GM21447 (cell line): ENCODE results near the gene DMD.

Source experiments
- ATAC-seq: cut with Tn5 transposase; IDR thresholded peaks from one replicate; pipeline ENCODE4 v1.9.1; 2021; ENCODE audit not compliant: unreplicated experiment

DMD gene

DNA sequence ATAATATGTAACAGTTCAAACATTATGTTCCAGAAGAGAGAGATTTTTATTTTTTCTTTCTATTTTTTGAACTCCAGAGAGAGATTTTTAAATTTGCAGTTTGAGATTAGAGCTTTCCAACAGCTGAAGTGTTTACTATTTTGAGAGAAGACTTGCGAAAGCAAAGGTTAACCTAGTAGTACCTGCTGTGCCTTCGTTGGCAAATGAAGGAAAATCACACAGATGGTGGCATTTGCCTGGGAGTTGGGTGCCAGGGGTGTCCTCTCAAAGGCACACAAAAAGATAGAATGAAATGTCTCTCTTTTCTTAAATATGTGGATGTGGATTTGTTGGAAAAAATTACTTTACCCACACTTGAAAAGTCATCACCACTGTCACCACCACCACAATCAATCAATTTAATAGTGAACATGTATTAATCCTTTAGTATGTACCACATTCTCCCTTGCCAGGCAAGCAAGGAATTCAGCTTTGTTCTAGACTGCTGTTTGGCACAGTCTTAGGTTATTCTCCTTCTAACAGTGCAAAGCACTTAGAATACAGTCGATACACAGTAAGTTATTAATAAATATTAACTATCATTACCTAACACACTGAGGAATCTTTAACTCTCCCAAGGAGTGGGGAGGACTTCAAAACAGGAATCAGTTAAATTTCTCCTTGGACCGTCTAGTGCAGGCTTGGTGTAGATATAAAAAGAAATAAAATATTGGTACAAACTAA lies 1301.3 kb downstream of the DMD start:
- no peak for ATAC-seq

DNA sequence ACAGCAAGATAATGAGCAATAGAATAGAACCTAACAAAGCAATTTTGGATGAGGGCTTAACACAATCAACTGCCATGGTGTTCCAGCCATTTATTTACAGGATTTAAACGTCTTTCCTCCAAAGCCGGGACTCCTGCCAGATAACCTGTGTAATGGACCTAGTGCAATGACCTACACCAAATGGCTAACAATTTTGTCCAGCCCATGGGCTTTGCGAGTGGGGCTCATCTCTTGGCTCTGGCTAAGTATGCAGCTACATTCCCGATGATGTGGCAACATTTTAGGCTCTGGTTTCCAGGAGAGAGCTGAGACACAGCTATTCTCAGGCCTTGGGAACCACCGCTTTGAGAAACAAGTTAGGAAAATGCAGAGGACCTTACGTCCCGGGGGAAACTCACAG lies 1317.2 kb downstream of the DMD start:
- no peak for ATAC-seq

DNA sequence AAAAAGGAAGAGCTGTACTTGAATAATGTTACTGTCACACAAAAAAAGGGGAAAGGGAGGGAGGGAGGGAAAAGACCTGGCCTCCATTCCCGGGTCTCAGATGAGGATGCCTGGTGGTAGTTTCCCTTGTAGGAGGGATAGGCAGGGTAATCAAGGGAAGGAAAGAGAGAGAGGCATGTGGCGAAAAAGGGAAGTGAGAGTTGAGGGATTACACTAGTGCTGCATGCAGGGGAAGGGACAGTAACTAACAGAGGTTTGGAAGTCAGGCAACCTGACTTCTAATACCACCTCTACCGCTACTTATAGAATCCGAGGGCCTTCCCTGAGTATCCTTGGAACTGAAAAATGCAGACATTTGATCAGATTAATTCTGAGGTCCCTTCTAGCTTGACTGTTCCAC lies 1317.8 kb downstream of the DMD start:
- ATAC-seq = no peak

DNA sequence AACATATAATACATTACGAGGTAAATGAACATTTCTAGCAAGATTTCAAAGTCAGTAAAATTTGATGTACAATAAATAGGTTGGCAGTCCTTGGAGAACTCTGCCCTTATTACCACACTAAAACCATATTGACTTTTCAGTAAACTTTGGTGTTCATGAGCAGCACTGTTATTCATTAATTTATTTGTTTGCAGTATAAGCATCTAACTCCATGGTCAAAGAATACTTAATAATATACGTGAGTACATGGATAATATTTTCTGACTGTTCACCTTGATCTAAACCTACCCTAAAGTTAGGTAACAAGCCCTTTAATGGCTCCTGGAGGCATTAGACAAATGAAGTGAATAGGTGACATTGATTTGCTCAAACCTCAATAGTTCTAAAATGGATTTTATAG lies 1322.3 kb downstream of the DMD start:
- ATAC-seq = no peak

DNA sequence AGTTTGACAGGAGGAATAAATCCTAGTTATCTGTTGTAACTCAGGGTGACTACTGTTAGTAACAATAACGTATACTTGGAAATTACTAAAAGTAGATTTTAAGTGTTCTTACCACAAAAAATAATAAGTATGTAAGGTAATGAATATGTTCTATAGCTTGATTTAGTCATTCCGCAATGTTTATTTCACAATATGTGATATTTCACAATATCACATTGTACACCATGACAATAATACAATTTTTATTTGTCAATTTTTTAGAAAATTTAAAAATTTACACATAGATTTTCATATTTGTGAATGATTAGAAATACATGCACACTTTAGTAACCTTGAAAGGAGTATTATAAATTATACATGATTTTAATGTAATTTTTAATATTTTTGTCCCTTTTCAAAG lies 1326.8 kb downstream of the DMD start:
- ATAC-seq = no peak

DNA sequence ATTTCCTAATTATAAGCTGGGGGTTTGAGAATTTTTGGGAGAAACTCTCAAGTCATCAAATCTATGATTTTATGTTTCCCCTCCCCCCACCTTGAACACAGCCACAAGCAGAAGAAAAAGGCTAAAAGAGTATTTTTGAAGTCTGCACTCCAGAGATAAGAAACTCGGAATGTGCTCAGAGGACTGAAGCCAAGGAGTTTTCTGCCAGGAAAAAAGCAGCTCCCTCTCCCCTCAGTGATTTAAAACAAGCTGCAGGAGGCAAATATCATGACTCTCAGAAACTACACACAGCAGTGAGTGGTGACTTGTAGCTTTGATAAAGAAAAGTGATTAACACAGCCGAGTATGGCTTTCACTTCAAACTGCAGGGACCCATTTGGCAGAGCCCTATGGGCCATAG lies 1339.3 kb downstream of the DMD start:
- no peak for ATAC-seq

DNA sequence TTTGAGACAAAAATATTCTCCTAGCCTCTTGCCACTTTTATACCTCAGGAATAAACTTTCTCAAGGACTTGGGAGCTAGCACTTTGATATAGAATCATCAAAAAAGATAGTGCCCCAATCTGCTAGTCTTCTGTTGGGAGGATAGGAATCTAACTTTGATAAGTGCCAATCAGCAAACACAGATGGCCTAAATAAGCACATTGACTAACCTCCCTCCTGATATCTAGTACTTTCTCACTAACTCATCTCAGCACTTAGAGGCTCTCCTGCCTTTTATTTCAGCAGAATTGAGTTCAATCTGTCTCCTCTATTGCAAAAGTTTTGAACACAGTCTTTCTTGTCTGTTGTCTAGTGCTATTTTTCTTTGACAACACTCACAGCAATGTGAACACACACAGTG lies 1341.1 kb downstream of the DMD start:
- no peak for ATAC-seq

DNA sequence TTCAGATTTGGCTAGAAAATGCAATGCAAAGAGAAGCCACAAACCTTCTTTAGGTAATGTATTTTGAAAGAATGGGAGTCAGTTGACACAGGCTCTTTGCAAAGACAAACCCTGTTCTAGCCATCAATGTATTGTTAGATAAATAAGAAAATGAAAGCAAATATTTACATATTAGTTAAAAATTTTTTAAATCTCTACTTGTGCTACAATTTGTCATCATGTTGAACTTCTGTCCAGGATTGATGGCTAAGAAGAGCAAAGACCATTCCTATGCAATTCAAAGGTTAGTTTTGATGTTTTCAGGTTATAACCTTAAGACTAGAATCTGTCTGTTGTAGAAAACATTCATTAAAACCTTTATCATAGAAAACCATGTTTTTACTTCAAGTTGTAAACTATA lies 1350.7 kb downstream of the DMD start:
- ATAC-seq = no peak

DNA sequence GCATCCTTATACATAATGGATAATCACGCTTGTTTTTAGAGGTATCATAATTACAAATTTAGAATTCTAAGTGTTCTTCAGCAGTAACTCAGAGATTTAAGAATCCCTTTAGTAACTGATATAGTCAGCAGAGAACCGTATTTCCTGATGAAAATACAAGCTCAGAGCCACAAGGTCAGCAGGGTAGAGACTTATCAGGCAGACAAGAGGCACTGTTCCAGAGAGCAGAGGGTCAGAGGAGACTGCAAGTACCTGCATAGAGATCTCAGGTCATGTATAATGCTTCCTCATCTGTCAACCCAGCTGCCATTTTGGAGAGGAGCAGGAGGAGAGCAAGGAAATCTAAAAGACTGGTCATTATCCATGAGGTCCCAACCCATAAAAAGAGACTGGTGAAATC lies 1352.4 kb downstream of the DMD start:
- ATAC-seq = no peak

DNA sequence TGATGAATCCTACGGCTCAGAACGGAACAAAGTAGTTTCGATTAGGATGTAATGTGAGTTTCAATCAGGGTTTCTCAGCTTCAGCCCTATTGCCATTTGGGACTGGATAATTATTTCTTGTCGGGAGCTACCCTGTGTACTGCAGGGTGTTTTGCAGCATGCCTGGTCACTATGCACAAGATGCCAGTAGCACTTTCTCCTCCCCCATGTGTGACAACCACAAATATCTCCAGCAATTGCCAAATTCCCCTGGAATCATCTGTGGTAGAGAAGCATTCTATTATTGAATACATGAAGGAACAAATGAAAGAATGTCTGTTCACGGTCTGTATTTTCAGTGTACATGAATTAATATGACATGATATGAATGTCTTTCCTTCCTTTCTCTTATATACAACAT lies 1356.6 kb downstream of the DMD start:
- ATAC-seq = no peak

DNA sequence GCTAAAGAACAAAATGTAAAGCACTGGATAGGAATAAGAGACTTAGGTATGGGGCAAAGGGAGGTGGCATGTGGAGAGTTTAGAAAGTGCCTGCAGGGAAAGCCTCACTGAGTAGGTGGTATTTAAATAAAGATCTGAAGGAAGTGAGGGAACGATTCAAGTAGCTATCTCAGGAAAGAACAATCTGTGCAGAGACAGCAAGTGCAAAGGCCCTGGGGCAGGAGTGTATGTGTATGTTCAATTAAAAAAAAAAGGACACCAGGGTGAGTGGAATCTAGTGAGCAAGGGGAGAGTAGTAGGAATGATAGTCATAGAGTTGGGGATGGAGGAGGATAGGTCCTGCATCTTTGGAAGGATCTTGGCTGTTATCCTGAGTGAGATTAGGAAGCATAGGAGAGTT lies 1359.6 kb downstream of the DMD start:
- no peak for ATAC-seq

DNA sequence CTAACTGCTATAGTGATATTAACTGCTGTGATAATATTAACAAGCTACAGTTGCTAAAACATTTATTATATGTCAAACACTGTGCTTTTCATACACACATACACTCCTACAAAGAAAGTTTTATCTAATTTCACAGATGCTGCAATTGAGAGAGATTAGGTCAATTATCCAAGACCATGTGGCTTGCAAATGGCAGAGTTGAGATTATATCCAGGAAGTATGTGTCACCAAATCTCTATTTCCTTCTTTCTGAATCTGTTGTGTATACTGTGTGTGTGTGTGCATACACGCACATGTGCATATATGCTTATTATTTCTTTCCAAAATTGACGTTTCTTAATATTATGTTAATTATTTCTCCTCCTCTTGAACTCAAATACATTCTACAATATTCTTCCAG lies 1363.6 kb downstream of the DMD start:
- no peak for ATAC-seq

DNA sequence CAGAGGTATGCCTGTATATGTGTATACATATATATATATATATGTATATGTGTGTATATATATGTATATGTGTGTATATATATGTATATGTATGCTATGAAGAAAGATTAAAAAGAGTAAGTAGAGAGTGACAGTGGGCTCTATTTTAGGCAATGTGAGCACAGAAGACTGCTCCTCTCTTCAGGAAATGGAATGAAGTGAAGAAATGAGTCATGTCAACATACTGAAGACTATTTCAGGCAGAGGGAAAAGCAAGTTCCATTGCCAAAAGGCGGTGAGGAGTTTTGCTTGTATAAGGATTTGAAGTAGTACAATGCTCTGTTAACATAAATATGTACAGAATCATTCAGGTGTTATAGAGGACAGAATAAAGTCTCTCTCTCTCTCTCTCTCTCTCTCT lies 1366.3 kb downstream of the DMD start:
- ATAC-seq = no peak

DNA sequence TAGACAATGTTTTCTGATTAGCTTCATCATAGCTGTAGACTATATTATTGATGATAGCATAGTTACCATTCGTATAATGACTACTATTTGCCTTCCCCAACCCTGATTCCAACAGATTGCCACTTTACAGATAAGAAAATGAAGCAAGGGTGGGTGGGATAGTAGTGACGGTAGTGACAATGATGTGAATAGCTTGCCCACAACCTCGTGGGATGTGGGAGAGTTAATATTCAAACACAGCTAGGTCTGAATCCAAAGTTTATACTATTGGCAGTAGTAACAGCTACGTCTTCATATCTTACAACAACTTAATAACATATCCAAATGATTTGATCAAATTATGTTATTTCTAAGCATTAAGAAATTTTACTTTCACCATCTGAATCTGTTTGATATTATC lies 1372.7 kb downstream of the DMD start:
- ATAC-seq = no peak

DNA sequence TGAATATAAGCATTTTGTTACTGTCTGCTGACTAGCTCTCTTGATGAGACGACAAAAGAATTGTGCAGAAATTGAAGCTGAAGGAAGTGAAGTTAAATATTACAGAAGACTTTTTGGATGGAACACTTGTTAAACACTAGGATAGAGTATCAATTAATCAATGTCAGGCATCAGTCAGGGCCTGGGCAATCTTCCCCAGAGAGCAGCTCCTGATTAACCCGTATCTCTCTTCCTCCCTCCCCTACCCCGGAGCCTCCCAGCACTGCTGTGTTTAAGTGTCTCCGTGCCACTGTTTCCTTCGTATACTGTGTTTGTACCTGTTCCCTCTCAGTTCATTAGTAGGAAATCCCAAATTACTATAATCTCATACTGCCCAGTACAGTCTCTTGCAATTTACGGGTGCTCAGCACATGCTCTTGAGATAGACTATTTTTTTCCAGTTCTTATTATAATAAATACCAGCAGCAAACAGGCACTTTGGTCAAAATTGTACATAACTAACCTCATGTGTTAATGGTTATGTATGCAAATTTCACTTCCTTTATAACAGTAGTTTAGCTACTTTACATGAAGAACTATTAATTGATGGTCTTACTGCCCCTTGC lies 1373.8 kb downstream of the DMD start:
- no peak for ATAC-seq

DNA sequence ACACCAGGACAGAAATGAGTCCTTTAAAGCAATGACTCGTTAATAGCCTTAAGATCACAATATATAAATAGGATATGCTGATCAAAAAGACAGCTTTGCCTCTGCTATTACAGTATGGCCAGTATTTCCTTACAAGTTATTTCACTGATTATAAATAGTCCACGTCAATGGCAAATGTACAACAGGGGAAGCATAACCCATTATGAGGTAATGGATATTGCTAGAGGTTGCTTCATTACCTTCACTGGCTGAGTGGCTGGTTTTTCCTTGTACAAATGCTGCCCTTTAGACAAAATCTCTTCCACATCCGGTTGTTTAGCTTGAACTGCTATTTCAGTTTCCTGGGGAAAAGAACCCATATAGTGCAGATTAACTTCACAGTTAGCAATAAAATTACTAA lies 1374.9 kb downstream of the DMD start:
- no peak for ATAC-seq

DNA sequence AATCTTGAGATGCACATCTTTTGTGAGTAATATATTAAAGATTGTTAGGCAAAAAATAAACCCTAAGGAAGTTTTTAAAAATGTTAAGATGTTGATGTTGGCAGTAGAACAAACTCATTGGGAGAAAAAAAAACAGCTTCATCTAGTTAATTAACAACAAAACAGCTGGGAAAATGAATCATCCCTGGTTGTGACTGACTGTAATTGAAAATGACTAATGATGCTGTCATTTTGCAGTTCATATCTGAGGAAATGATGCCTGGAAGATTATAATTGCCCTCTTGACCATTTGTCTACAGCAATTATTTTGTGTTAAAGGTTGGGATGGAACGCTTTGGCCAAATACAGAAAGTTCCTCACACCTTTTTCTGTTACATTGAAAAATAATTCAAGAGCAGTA lies 1379.1 kb downstream of the DMD start:
- no peak for ATAC-seq

DNA sequence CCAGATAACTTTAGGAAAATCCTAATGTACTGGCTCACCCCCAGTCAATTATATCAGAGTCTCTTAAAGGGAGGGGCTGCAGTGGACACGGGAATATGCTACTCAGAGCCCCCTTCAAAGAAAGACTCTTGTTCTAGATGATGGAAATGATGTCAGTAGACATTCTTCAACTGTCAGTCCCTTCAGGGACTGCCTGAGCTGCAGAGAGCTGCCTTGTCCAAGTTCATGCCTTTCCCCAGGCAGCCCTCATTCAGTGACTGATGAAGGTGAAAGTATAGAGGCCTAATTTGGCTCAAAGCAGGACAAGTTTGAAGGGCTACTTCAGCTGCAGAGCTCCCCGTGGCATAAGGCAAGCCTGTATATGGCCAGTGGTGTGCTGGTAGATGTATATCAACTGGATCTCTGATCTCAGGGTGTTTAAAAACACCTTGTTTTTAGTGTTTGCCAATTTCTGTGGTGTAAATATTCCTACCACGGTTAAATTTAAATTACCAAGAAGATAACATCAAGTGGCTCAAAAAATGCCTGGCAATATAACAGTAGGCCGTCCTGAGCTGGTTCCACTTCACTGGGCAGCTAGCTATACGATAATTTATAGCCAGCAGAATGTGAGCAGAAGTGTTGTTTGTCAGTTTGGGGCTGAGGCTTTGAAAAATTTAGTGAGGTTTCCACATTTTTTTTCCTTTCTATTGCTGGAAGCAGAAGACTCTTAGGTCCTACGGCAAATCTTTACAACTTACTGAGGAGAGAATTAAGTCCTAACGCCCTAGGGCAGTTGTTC lies 1390.7 kb downstream of the DMD start:
- no peak for ATAC-seq

DNA sequence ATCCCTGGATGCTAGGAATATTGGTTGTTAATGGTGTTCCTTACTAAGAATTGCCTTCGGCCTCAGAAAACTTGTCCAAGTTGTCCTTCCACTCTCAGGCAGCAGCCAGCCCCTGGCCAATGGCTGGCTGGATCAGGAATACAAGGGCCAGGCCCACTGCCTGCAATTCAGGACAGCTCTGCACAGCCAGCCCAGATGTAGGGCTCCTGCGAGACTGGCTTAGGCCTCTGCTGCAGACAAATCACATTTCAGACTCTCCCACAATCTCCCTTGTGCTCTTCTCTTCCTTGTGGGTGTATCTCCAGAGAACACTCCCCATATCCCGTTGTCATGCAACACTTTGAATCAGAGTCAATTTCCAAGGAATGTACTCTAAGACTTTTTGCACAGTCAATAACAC lies 1391.9 kb downstream of the DMD start:
- no peak for ATAC-seq

DNA sequence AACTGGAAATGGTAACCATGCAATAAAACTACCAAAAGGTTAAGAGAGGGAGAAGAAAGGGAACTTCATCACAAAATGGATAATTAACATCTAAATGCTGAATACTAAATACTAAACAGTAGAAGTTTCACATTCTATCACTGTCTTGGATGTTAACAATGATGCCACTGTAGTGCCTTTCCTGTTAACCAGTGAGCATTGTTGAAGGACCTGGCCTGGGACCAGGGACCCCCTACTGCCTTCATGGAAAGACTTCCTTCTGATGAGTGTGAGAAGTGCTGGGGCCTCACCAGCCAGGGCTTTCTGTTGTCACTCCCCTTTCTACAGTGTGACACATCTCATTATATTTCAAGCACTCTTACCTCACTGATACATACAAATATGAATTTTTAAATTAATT lies 1400.2 kb downstream of the DMD start:
- no peak for ATAC-seq

DNA sequence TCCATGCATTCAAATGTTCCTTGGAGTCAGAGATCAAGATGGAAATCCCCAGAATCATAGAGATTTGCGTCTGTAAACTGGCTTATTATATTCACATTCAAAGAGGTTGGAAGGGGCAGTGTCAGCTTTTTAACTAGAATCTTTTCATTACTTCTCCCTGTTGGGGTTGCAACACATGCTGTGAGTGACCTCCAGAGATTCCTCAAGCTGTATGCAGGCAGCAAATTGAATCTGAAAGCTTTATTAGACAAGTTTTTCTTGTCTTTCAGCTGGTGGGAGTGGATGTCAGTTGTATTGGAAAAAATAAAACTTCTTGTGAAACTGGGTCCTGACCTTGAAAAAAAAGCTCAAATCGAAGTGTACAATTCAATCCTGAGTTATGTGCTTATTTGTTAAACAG lies 1403.0 kb downstream of the DMD start:
- no peak for ATAC-seq

DNA sequence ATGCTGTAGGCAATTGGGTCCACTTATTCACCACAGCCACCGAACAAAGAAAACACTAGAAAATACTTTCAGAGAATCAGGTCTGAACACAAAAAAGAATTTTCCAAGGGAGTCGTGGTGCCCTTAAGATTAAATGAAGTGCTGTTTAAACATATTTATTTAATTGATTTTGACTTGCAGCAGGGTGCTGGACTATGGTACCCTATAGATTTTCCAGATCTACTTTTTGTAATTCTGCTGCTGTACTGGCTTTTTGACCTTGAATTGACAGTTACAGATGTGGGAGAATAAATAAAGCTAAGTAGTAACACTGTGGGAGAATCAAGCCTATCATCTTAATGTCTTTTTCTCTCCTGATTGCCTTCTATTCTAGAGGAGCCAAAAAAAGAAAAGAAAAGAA lies 1404.2 kb downstream of the DMD start:
- ATAC-seq = no peak
